Fibroblast of skin of back (primary cell): ENCODE data around the gene DIPK1B.
"Not testable (repeated sequence)": the region's sequence is repeated elsewhere in the genome, so short reads cannot be mapped to it uniquely, and the experiment has no call there.

ENCODE experiments used
- DNase-seq: peaks from one replicate; pipeline ENCODE4 v3.0.0-alpha.2; 2013

The DIPK1B gene

DNA sequence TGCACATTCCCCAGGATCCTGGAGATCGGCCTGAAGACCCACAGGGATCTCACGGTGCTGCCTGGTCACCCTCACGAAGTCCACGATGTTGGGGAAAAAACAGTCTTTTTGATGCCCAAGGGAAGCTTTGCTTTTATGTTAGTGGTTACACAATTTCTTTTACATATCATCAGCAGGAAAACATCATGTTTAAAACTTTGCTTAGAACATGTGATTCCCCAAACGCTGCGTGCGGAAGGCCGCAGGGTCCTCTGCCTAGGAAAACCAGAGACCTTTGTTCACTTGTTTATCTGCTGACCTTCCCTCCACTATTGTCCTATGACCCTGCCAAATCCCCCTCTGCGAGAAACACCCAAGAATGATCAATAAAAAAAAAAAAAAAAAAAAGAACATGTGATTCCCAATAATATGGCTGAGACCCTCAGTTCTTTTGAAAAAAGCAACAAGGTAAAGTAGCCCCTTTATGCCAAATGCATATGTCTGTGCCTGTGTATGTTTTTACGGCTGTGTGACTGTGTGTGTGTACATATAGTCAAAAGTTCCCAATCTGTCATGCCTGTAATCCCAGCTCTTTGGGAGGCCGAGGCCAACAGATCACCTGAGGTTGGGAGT, 13.6 kb upstream of the DIPK1B start:
- no peak for DNase-seq

- DNase-seq, result peak; percentile 24
Observed at GRCh38 chr9:136700304-136700703, 12.1 kb upstream of the DIPK1B start.

DNA sequence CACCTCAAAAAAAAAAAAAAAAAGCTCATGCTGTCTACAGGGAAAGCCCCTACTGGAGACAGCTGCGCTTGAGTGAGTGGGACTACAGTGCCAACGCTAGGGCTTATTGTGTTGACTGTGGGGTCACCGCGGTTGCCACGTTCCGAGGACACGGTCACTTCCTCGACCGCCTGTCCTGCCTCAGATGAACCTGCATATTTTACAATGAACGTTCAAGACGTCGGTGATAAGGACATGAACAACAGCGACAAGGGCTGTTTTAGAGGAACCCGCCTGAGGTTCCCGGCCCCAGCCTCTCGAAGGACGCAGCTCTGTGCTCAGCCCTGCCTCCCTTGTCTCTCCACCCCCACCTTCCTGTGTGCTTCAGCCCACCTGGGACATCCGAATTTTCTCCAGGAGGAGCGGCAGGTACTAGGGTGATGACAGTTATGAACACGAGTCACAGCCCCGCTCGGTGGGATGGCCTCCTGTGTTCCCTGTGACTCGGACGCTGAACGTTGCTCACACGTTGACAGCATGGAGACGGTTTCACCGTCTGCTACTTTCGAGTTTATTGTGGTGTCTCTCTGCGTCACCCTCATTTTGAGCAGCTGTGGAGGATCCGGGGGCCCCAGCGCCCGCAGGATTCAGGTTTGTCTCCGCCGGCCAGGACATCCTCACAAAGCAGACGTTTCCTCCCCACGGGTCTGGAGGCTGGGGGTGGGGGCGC, 11.3 kb upstream of the DIPK1B start:
- DNase-seq, result no peak

GRCh38 chr9:136701668-136702053, 10.7 kb upstream of the DIPK1B start:
- DNase-seq, result no peak

GRCh38 chr9:136703276-136703860, 9.0 kb upstream of the DIPK1B start:
- no peak for DNase-seq

DNA sequence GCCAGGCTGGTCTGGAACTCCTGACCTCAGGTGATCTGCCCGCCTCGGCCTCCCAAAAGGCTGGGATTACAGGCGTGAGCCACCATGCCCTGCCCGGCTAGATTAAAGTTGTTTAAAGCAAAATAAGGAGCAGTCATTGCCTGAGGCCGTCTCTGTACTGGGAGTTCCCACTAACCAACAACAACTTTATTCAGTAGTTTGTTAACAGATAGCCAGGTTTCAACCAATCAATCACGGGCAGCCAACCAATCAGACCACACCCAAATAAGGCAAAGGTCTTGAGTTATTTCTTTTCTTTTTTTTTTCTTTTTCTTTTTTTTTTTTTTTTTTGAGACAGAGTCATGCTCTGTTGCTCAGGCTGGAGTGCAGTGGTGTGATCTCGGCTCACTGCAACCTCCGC, 7.6 kb upstream of the DIPK1B start:
- not testable (repeated sequence) for DNase-seq

GRCh38 chr9:136705564-136705963, 6.8 kb upstream of the DIPK1B start:
- no peak for DNase-seq

DNA sequence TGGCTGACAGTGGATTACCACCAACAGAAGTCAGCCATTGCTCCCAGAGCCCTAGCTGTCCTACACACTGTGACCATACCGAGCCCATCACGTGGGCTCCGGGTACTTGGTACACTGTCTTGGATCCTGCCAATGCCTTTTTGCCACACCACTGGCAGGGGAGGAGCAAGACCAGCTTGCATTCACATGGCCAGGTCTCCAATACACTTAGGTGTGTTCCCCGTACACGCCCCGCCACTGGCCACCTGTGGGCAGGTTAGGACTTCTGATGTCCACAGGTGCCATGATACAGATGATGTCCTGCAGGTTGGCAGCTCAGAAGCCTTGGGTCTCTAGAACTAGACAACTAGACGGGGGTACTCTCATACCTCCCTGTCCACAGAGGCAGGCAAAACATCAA, 5.4 kb upstream of the DIPK1B start:
- DNase-seq, result no peak

GRCh38 chr9:136707849-136708517, 4.4 kb upstream of the DIPK1B start:
- DNase-seq, result no peak

GRCh38 chr9:136709454-136710109, 2.8 kb upstream of the DIPK1B start:
- DNase-seq, result no peak

- no peak for DNase-seq
Observed at GRCh38 chr9:136710543-136710942, 1.8 kb upstream of the DIPK1B start.

- peak; percentile 30 for DNase-seq
Observed at GRCh38 chr9:136711219-136711648, 1.1 kb upstream of the DIPK1B start.

DNA sequence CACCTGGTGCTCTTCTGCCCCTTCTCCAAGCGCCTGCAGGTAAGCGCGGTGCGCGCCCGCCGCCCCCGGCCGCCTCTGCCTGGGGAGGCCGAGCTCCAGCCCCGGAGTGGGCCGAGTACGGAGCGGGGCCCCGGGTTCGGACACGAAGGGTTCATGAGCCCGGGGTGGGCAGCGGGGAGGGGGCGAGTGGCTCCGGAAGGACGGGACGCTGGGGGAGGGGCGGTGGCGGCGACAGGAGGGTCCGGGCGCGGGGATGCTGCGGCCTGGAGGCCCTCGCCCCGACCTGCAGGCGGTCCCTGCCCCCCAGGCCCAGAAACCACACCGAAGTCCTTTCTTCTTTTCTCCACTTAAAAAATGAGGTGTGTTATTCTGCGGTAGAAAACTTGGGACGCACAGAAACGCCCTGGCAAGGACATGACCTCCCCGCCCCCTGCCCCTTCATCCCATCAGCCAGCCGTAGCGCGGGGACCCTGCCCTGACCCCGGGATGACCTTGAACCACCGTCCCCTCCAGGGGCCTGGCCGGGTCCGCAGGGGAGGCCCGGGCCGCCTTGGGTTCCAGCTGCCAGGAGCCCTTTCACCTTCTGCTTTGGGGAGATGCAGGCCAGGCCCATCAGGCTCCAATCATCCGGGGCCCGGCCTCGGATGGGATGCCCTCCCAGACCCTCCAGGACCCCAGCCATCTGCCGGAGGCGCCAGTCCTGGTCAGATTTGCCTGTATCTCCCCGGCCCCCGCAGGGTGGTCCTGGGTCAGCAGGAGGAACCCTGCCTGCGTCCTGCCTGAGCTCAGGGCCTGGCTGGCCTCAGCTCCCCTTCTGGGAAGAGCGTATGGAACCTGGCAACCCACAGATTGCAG, 545 bp downstream of the DIPK1B start:
- DNase-seq, result no peak

DNA sequence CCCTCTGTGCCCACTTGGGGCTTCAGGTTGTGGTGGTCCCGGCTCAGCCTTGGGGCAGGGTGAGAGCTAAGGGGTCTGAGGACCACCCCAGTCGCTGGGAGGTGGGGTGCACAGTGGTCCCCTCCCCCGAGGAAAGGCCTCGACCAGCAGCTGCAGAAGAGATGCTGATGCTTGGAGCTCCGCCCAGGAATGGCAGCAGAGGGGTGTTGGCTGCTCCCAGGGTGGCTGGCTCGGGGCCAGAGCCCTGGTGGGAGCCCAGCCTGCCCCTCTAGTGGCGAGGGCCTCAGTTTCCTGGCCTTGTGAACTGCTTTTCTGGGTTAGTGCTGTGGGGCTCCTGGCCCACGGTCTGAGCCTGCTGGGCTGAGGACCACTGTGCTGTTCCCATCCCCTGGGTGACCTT, 1.2 kb downstream of the DIPK1B start:
- no peak for DNase-seq

DNA sequence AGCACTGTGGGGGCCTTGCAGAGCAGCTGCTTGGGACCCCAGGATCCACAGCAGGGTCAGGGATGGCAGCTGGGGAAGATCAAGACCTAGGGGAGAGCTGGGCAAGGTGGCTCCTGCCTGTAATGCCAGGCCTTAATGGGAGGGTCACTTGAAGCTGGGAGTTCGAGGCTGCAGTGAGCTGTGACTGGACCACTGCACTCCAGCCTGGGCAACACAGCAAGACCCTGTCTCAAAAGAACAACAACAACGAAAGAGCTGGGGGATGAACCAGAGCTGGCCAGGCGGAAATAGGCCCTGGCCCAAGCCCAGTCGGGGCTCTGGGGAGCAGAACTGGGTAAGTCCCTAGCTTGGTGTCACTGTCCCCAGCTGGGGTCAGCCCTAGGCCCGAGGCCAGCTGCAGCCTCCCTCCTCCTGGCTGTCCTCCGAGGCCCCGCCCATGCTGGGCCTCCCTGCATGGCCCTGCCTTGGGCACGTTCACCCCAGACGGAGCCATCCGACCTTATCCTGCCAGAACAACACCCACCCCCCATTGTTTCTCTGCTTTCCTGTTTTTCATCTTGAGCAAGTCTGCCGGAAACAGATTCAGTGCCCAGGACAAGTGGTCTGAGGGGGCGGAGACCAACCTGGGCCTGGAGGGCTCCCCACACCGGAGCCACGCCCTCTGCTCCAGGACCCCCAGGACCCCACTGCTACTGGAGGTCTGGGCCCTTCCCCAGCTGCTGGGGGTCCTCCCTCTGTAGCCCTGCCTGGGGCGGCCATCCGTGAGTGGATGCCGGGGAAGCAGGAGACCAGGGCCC, 1.9 kb downstream of the DIPK1B start:
- no peak for DNase-seq

GRCh38 chr9:136714893-136715274, 2.5 kb downstream of the DIPK1B start:
- no peak for DNase-seq

- no peak for DNase-seq
Observed at GRCh38 chr9:136717399-136717798, 5.0 kb downstream of the DIPK1B start.

GRCh38 chr9:136718345-136719194, 6.2 kb downstream of the DIPK1B start:
- no peak for DNase-seq

GRCh38 chr9:136719195-136719880, 7.0 kb downstream of the DIPK1B start:
- no peak for DNase-seq
